Retinal pigment epithelial cell (primary cell): ENCODE data around the gene GPR161.

Experiments
- DNase-seq: peaks from one replicate; pipeline ENCODE4 v3.0.0-alpha.2; 2010; ENCODE audit warnings: low read depth
- H3K4me3 ChIP-seq: 2 replicates; pipeline ENCODE4 v1.5.1; 2011; ENCODE audit warnings: mild to moderate bottlenecking, low read length, control low read depth, moderate library complexity
- CTCF ChIP-seq: conservative IDR thresholded peaks from 2 replicates; pipeline ENCODE4 v1.5.1; 2011; ENCODE audit warnings: low read depth, low read length, control low read depth, inconsistent platforms

Gene GPR161

GRCh38 chr1:168098534-168099320 lies 38.0 kb downstream of the GPR161 start:
- H3K4me3 ChIP-seq: no peak overlapping the region
- DNase-seq: no peak
- no peak for TF ChIP-seq CTCF

GRCh38 chr1:168097921-168098528 lies 38.7 kb downstream of the GPR161 start:
- no peak overlapping the region for H3K4me3 ChIP-seq
- DNase-seq: no peak
- no peak for TF ChIP-seq CTCF

GRCh38 chr1:168096296-168097165 lies 40.2 kb downstream of the GPR161 start:
- no peak for DNase-seq
- H3K4me3 ChIP-seq: no peak overlapping the region
- TF ChIP-seq CTCF: no peak

- no peak for TF ChIP-seq CTCF
- no peak overlapping the region for H3K4me3 ChIP-seq
- DNase-seq: no peak
Measured at GRCh38 chr1:168095476-168095875, 41.3 kb downstream of the GPR161 start.

GRCh38 chr1:168093616-168094015 lies 43.1 kb downstream of the GPR161 start:
- no peak for TF ChIP-seq CTCF

GRCh38 chr1:168092566-168093355 lies 44.0 kb downstream of the GPR161 start:
- no peak overlapping the region for H3K4me3 ChIP-seq
- TF ChIP-seq CTCF: peak; percentile 54
- DNase-seq: no peak

More at GRCh38 chr1:168093616-168094015, 43.1 kb downstream of the GPR161 start:
- no peak overlapping the region for H3K4me3 ChIP-seq
- DNase-seq: no peak
